Measurements from ENCODE around the gene PTPN11. TPM values are rescaled to one million over a fixed set of nuclear protein-coding genes. Genes with fewer than 3 reads are reported as not detected.

The PTPN11 gene
- total and polyA plus RNA-seq, 2 of the 13 experiments (the other 11 are each of a cell fraction or from before 2014, with no cell fraction given): 30.0 to 63.5 TPM

GRCh38 chr12:112539221-112539620 is 120.5 kb downstream of the PTPN11 start:
- Histone ChIP-seq H3K4me1 (ENCODE audit: insufficient read depth, low read length) (peaks cover 6% of the 10 kb centered on the region; the same call in 1 of the 2 replicates), H3K9me3 (ENCODE audit: low read length) (no peaks in the 10 kb centered on the region), H4K20me1 (ENCODE audit: insufficient read depth, low read length) (no peaks in the 10 kb centered on the region), H3K4me2 (ENCODE audit: low read depth, low read length) (no peak overlapping the region), H2AFZ (ENCODE audit: low read length) (no peak overlapping the region), H3K27me3 (ENCODE audit: control insufficient read depth in 1 of 2, insufficient read depth in 2 of 2, low read length in 2 of 2) (peaks cover 0 to 11% of the 10 kb centered on the region in 2 experiments; a peak in 2 of 5 replicates), H3K36me3 (replicated peaks in 1 of 2; ENCODE audit: control insufficient read depth in 1 of 2, insufficient read depth in 2 of 2, low read length in 2 of 2) (no peaks in the 10 kb centered on the region), H3K9ac (ENCODE audit: insufficient read depth, low read depth, low read length) (no peak overlapping the region), H3K27ac (ENCODE audit: extremely low read length, insufficient read depth, low read length) (no peak overlapping the region), H3K79me2 (ENCODE audit: insufficient read depth, low read length) (no peaks in the 10 kb centered on the region), H3K4me3 (replicated peaks in 1 of 3; ENCODE audit: insufficient read depth in 1 of 3, low read depth in 2 of 3, low read length in 3 of 3) (no peak overlapping the region)
- no peak for FAIRE-seq
- no peak for ATAC-seq
- BruUV-seq (replicated peaks): no TSS peak
- TF ChIP-seq ETS1 (CRISPR knock-in tag; IDR thresholded peaks at IDR 0.05) (no peak), HOXD1 (CRISPR knock-in tag; IDR thresholded peaks at IDR 0.05) (no peak), CBFB (CRISPR knock-in tag; IDR thresholded peaks at IDR 0.05) (no peak), RBAK (CRISPR knock-in tag; IDR thresholded peaks at IDR 0.05) (no peak), SP5 (CRISPR knock-in tag; IDR thresholded peaks at IDR 0.05; ENCODE audit: borderline replicate concordance, low read depth) (no peak), ZNF225 (CRISPR knock-in tag; IDR thresholded peaks at IDR 0.05) (no peak), BORCS8-MEF2B (CRISPR knock-in tag; IDR thresholded peaks at IDR 0.05) (no peak), GPBP1L1 (CRISPR knock-in tag; IDR thresholded peaks at IDR 0.05) (no peak), TARDBP (CRISPR knock-in tag; IDR thresholded peaks at IDR 0.05) (no peak), ZNF138 (CRISPR knock-in tag; IDR thresholded peaks at IDR 0.05; ENCODE audit: low read depth) (no peak), NFYB (CRISPR knock-in tag; IDR thresholded peaks at IDR 0.05) (no peak), EED (CRISPR knock-in tag; IDR thresholded peaks at IDR 0.05) (no peak), JUNB (CRISPR knock-in tag; IDR thresholded peaks at IDR 0.05; ENCODE audit: borderline replicate concordance) (no peak), SYNCRIP (IDR thresholded peaks at IDR 0.05; ENCODE audit: insufficient read depth, low read depth, low read length) (no peak)
- 17% methylated on average over 3 of the region's 3 CpGs for WGBS (ENCODE audit: low lambda C conversion rate)
- DNase-seq (ENCODE audit: low spot score): no peak
- ChIA-PET CTCF (ENCODE audit: low intra/inter-chr PET ratio, low total read pairs) (no interaction called here), POLR2A (no interaction called here)
- intact Hi-C loops (cut with micrococcal nuclease; ENCODE audit: unreplicated experiment): no loop called here
- in situ Hi-C loops (cut with HindIII; ENCODE audit: extremely low pct_ligation_motif_present, low pct_unique_long_range_greater_than_20kb): no loop called here
